ENCODE data around the gene GPRC6A. TPM values are rescaled to one million over a fixed set of nuclear protein-coding genes. Genes with fewer than 3 reads are reported as not detected.
A peak's percentile ranks its signal among the peaks of the same experiment; 100 is the strongest.

The GPRC6A gene
- total RNA-seq, 4 donors from 2014 or later: not detected

DNA sequence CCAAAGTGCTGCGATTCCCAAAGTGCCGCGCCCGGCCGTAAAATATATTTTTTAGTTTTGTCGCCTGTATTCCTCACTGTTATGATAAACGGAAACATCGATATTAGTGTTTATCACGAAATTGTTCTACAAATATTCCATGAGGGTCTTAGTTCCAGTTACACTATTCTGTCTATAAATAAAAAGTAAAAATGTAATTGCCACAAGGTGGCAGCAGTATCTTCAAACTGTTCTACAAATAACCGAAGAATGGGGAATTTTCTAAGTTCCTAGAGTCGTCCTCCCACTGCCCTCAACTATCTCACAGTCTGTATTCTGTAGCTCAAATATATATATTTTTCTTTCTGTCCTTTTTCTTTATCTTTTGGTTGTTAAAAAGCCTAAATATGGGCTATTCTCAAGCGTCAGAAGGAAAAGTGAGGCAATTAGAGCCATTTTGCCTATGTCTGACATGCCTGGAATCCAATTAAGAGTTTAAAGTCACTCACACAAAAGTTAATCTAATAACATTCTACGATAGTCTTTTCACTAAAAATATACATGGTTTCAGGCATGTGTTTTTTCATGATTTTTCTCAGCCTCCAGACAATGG is 49.2 kb downstream of the GPRC6A start:
- 28 to 38% methylated on average over 13 of the region's 13 CpGs for WGBS, 2 donors
- peak overlapping the region in 1 of 4 donors; percentile 12 for H3K4me3 ChIP-seq
- H3K9me3 ChIP-seq: no peaks in the 10 kb centered on the region
- intact Hi-C loops (cut with DNase I): no loop called here
- no peak for TF ChIP-seq POLR2A (IDR thresholded peaks at IDR 0.05)
- TF ChIP-seq, protein P1, sequence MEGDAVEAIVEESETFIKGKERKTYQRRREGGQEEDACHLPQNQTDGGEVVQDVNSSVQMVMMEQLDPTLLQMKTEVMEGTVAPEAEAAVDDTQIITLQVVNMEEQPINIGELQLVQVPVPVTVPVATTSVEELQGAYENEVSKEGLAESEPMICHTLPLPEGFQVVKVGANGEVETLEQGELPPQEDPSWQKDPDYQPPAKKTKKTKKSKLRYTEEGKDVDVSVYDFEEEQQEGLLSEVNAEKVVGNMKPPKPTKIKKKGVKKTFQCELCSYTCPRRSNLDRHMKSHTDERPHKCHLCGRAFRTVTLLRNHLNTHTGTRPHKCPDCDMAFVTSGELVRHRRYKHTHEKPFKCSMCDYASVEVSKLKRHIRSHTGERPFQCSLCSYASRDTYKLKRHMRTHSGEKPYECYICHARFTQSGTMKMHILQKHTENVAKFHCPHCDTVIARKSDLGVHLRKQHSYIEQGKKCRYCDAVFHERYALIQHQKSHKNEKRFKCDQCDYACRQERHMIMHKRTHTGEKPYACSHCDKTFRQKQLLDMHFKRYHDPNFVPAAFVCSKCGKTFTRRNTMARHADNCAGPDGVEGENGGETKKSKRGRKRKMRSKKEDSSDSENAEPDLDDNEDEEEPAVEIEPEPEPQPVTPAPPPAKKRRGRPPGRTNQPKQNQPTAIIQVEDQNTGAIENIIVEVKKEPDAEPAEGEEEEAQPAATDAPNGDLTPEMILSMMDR (IDR thresholded peaks at IDR 0.05): peak in 5 of 6 experiments; percentile 20 to 45 (median 24)
- H3K27me3 ChIP-seq: no peaks in the 10 kb centered on the region
- no peaks in the 10 kb centered on the region for H3K36me3 ChIP-seq
- no peak overlapping the region for H3K27ac ChIP-seq
- DNase-seq: no peak
- H3K4me1 ChIP-seq: peaks cover 0 to 4% (median 0%) of the 10 kb centered on the region in 3 donors

DNA sequence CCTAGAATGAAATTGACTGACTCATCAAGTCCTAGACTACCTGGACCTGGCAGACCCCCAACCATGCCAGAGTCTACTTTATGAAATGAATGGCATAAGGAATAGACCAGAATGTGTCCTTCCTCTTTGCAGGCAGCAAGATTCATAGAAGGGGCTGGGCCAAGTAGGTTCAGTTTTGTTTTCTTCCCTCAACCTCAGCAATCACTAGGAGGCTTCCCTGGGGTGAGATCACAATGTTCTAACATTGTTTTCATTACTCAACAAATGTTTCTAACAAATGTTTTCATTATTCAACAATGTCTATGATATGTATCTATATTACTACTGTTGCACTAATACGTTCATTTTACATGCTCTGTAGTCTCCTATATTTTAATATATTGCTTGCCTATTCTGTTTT is 55.0 kb downstream of the GPRC6A start:
- Histone ChIP-seq H3K27me3 (no peaks in the 10 kb centered on the region), H3K27ac (no peak overlapping the region), H3K4me1 (no peaks in the 10 kb centered on the region), H3K9me3 (no peaks in the 10 kb centered on the region), H3K4me3 (no peak overlapping the region), H3K36me3 (no peaks in the 10 kb centered on the region)
- no peak for DNase-seq
- intact Hi-C loops (cut with DNase I): no loop called here
- TF ChIP-seq, protein P1 (IDR thresholded peaks at IDR 0.05): no peak
- TF ChIP-seq POLR2A (IDR thresholded peaks at IDR 0.05): no peak
- WGBS, 2 donors: 64 to 78% methylated on average over 1 of the region's 1 CpG

DNA sequence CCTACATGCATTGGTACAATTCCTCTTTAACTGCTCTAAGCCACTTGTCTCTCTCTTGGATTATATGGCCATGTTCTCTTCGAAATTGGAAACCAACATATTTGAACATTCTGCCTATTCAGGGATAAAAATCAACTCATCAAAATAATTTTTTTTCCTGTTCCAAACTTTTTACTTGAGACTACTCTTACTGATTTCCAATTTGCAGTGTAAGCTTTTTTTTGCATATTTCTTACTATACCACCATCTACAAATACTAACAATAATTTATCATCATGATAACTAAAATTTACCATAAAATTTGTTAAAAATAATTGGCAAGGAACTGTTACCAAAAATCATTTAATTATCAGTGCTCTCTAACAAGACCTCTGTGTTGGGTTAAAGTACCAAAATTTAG is 56.4 kb downstream of the GPRC6A start:
- WGBS, 2 donors: 68 to 72% methylated on average over 1 of the region's 1 CpG
- intact Hi-C loops (cut with DNase I): no loop called here

DNA sequence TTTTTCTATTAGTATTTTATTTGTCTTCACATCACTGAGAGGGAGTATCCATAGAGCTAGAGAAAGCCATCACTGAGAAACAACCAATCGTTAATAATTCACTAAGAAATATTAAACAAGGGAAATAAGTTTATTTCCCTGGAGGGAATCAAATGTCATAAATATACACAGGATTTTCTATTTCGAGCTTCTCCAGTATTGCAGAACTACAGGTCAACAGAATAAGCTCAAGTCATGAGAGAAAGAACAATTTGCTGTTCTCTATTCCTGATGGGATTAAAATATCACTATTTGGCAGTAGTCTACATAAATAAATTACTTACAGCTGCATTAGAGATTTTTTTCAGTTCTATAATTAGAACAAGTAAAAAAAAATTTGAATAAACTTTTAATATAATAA is 61.2 kb downstream of the GPRC6A start:
- H3K4me3 ChIP-seq: no peak overlapping the region
- TF ChIP-seq POLR2A (IDR thresholded peaks at IDR 0.05): no peak
- TF ChIP-seq, protein P1 (IDR thresholded peaks at IDR 0.05): no peak
- H3K9me3 ChIP-seq: no peaks in the 10 kb centered on the region
- peaks cover 0 to 41% (median 3%) of the 10 kb centered on the region in 4 donors for H3K27me3 ChIP-seq
- intact Hi-C loops (cut with DNase I): no loop called here
- peaks cover 5 to 16% (median 7%) of the 10 kb centered on the region in 3 donors for H3K4me1 ChIP-seq
- H3K36me3 ChIP-seq: no peaks in the 10 kb centered on the region
- 55 to 58% methylated on average over 2 of the region's 2 CpGs for WGBS, 2 donors
- DNase-seq: no peak
- no peak overlapping the region for H3K27ac ChIP-seq

More for the DNA sequence above, 56.4 kb downstream of the GPRC6A start:
- Histone ChIP-seq H3K27ac (no peak overlapping the region), H3K4me1 (no peaks in the 10 kb centered on the region), H3K27me3 (peaks cover 0 to 3% (median 0%) of the 10 kb centered on the region in 4 donors), H3K36me3 (no peaks in the 10 kb centered on the region), H3K9me3 (no peaks in the 10 kb centered on the region), H3K4me3 (no peak overlapping the region)
- TF ChIP-seq, protein P1 (IDR thresholded peaks at IDR 0.05): no peak
- no peak for TF ChIP-seq POLR2A (IDR thresholded peaks at IDR 0.05)
- no peak for DNase-seq

DNA sequence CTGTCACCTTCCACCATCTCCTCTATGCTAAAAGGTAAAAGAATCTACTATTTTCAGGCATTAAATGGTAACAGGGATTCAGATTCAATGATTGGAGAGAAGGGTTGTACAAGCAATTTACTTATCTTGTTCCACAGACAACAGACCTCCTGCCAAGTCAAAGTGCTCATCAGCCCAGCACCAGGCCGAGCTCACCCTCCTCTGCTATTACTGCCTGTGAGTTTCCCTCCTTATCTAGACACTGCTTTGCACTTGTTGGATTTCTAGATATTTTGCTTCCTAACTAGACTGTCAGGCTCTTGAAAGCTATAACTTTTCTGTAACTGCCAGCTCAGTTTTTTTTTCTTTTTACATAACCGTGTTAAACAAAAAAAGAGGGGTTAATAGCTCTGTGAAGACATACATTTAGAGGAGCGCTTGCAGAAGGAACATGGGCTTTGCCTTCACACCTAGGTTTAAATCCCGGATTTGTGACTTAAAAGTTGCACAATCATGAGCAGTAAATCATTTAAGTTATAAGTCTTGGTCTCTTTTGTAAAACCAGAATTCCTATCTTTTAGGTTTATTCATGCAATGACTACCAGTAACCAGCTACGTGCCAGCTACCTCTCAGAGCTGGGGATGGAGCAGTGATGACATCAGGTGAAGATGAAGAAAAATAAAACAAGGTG is 62.2 kb downstream of the GPRC6A start:
- 53 to 55% methylated on average over 5 of the region's 5 CpGs for WGBS, 2 donors
- Histone ChIP-seq H3K36me3 (no peaks in the 10 kb centered on the region), H3K4me3 (no peak overlapping the region), H3K27me3 (peaks cover 0 to 41% (median 3%) of the 10 kb centered on the region in 4 donors), H3K9me3 (no peaks in the 10 kb centered on the region), H3K4me1 (peaks cover 5 to 16% (median 7%) of the 10 kb centered on the region in 3 donors), H3K27ac (peak overlapping the region in 1 of 4 donors; percentile 2)
- no peak for DNase-seq
- intact Hi-C loops (cut with DNase I): no loop called here
- TF ChIP-seq, protein P1 (IDR thresholded peaks at IDR 0.05): no peak
- TF ChIP-seq POLR2A (IDR thresholded peaks at IDR 0.05): no peak
